GM23338 (cell line): ENCODE data around the gene GPC6. TPM values are rescaled to one million over a fixed set of nuclear protein-coding genes. Genes with fewer than 3 reads are reported as not detected.

Experiments used
- ATAC-seq: fragments of 200-7000 bp; cut with Tn5 transposase; 3 replicates; pipeline ENCODE4 v1.9.1; 2020
- DNase-seq: peaks from one replicate; pipeline ENCODE4 v3.0.0-alpha.2; 2015; ENCODE audit warnings: low spot score
- H2AFZ ChIP-seq: fragments of 200-600 bp; sonication (generic); 2 replicates; pipeline ENCODE4 v1.8.0; 2016; ENCODE audit warnings: antibody characterized with exemption, mild to moderate bottlenecking, moderate library complexity
- H3F3A ChIP-seq: fragments of 200-600 bp; sonication (generic); replicated peaks from 2 replicates; pipeline ENCODE4 v1.8.0; 2017; ENCODE audit warnings: antibody characterized with exemption, mixed run types, low read depth
- H3K27ac ChIP-seq: fragments of 200-600 bp; sonication (generic); 2 replicates; pipeline ENCODE4 v1.6.1; 2016; ENCODE audit warnings: low read depth
- H3K27me3 ChIP-seq: fragments of 200-600 bp; sonication (generic); 2 replicates; pipeline ENCODE4 v1.8.0; 2016; ENCODE audit warnings: mild to moderate bottlenecking, mixed run types, moderate library complexity; ENCODE audit not compliant: insufficient read depth
- H3K36me3 ChIP-seq: fragments of 200-600 bp; sonication (generic); 2 replicates; pipeline ENCODE4 v1.8.0; 2016; ENCODE audit warnings: mild to moderate bottlenecking; ENCODE audit not compliant: insufficient read depth
- H3K4me1 ChIP-seq: fragments of 200-600 bp; sonication (generic); 2 replicates; pipeline ENCODE4 v1.8.0; 2016; ENCODE audit warnings: mild to moderate bottlenecking, moderate library complexity; ENCODE audit not compliant: insufficient read depth
- H3K4me2 ChIP-seq: fragments of 200-600 bp; sonication (generic); 2 replicates; pipeline ENCODE4 v1.7.1; 2017; ENCODE audit warnings: mixed run types
- H3K4me3 ChIP-seq: fragments of 200-600 bp; sonication (generic); 2 replicates; pipeline ENCODE4 v1.6.1; 2016; ENCODE audit warnings: mixed run types
- H3K79me2 ChIP-seq: fragments of 200-600 bp; sonication (generic); replicated peaks from 2 replicates; pipeline ENCODE4 v1.8.0; 2017; ENCODE audit warnings: mild to moderate bottlenecking; ENCODE audit not compliant: insufficient read depth
- H3K9me2 ChIP-seq: fragments of 200-600 bp; sonication (generic); 2 replicates; pipeline ENCODE4 v1.8.0; 2017; ENCODE audit not compliant: insufficient read depth
- H4K20me1 ChIP-seq: fragments of 200-600 bp; sonication (generic); replicated peaks from 2 replicates; pipeline ENCODE4 v1.8.0; 2017; ENCODE audit warnings: mild to moderate bottlenecking; ENCODE audit not compliant: insufficient read depth
- H3K27ac Mint-ChIP-seq: 2 replicates; pipeline ENCODE4 v1.8.0; 2020; ENCODE audit warnings: inconsistent platforms, mild to moderate bottlenecking, moderate library complexity, mixed read lengths
- H3K27me3 Mint-ChIP-seq: 3 replicates; pipeline ENCODE4 v1.8.0; 2022; ENCODE audit warnings: low read depth, mild to moderate bottlenecking, moderate library complexity, mixed read lengths, inconsistent platforms; ENCODE audit not compliant: insufficient read depth, poor library complexity
- H3K36me3 Mint-ChIP-seq: 3 replicates; pipeline ENCODE4 v1.8.0; 2021; ENCODE audit warnings: low read depth, mild to moderate bottlenecking, inconsistent platforms, moderate library complexity, mixed read lengths
- H3K4me1 Mint-ChIP-seq: 3 replicates; pipeline ENCODE4 v1.8.0; 2020; ENCODE audit warnings: mild to moderate bottlenecking, inconsistent platforms, mixed read lengths
- H3K4me3 Mint-ChIP-seq: 3 replicates; pipeline ENCODE4 v1.8.0; 2021; ENCODE audit warnings: moderate library complexity, mild to moderate bottlenecking, inconsistent platforms, mixed read lengths
- H3K9me3 Mint-ChIP-seq: 3 replicates; pipeline ENCODE4 v1.8.0; 2020; ENCODE audit warnings: moderate library complexity, mild to moderate bottlenecking, inconsistent platforms, mixed read lengths
- CREB1 ChIP-seq: fragments of 250-450 bp; sonication (Bioruptor Pico); IDR thresholded peaks from 2 replicates; pipeline ENCODE4 v1.5.0; 2020; ENCODE audit warnings: low read depth, mild to moderate bottlenecking, moderate library complexity
- CTCF ChIP-seq, 2 experiments: fragments of 200-600 bp in 1 of 2; sonication (generic) in 1 of 2; conservative IDR thresholded peaks; 2 replicates each; pipeline versions ENCODE4 v1.5.1 to v1.6.1; 2016 to 2017; ENCODE audit warnings: antibody characterized with exemption in 2 of 2, low read depth in 2 of 2, mild to moderate bottlenecking in 2 of 2, moderate library complexity in 1 of 2
- ETS1 ChIP-seq: IDR thresholded peaks from 2 replicates; pipeline ENCODE4 v1.6.1; 2016; ENCODE audit warnings: antibody characterized with exemption
- EZH2 ChIP-seq: fragments of 200-600 bp; sonication (generic); IDR thresholded peaks from one replicate; pipeline ENCODE4 v1.8.0; 2017; ENCODE audit warnings: antibody characterized with exemption, mild to moderate bottlenecking, low read depth; ENCODE audit not compliant: unreplicated experiment
- EZH2phosphoT487 ChIP-seq: fragments of 200-600 bp; sonication (generic); IDR thresholded peaks from one replicate; pipeline ENCODE4 v1.8.1; 2018; ENCODE audit warnings: antibody characterized with exemption; ENCODE audit not compliant: unreplicated experiment
- JUNB ChIP-seq: IDR thresholded peaks from one replicate; pipeline ENCODE4 v1.6.1; 2016; ENCODE audit warnings: antibody characterized with exemption; ENCODE audit not compliant: unreplicated experiment
- NANOG ChIP-seq: IDR thresholded peaks from 2 replicates; pipeline ENCODE4 v1.6.1; 2016; ENCODE audit warnings: antibody characterized with exemption, borderline replicate concordance
- POLR2AphosphoS5 ChIP-seq: IDR thresholded peaks from 2 replicates; pipeline ENCODE4 v1.6.1; 2016; ENCODE audit warnings: antibody characterized with exemption, low read depth
- REST ChIP-seq: IDR thresholded peaks from one replicate; pipeline ENCODE4 v1.6.1; 2018; ENCODE audit warnings: antibody characterized with exemption; ENCODE audit not compliant: unreplicated experiment
- STAT1 ChIP-seq: IDR thresholded peaks from one replicate; pipeline ENCODE4 v1.6.1; 2016; ENCODE audit warnings: antibody characterized with exemption; ENCODE audit not compliant: unreplicated experiment
- ZNF114 ChIP-seq: fragments of 250-450 bp; sonication (Bioruptor Pico); IDR thresholded peaks from 2 replicates; pipeline ENCODE4 v1.5.0; 2020; ENCODE audit warnings: mild to moderate bottlenecking, moderate library complexity
- ZNF331 ChIP-seq: fragments of 250-450 bp; sonication (Bioruptor Pico); IDR thresholded peaks from 2 replicates; pipeline ENCODE4 v1.5.0; 2020; ENCODE audit warnings: low read depth, mild to moderate bottlenecking, moderate library complexity
- ZNF462 ChIP-seq: fragments of 250-450 bp; sonication (Bioruptor Pico); IDR thresholded peaks from 2 replicates; pipeline ENCODE4 v1.5.0; 2020; ENCODE audit warnings: mild to moderate bottlenecking, moderate library complexity
- polyA plus RNA-seq: library from polyadenylated mRNA; unstranded; fragments of >200 nt; fragmentation: Nextera tagmentation; extraction: Ambion mirVana; gene quantifications from 2 replicates; pipeline ENCODE4 v1.2.1, GENCODE V29; 2016
- total RNA-seq: library from RNA; depleted of rRNA; stranded (reverse); fragments of >200 nt; shearing (Covaris generic); gene quantifications from 2 replicates; pipeline ENCODE4 v1.2.3, GENCODE V29; 2014

GPC6 gene
- total and polyA plus RNA-seq, 2 experiments from 2014 or later: 6.4 to 28.6 TPM

- peaks cover 14% of the 10 kb centered on the region for H3K4me1 Mint-ChIP-seq
- ATAC-seq: no peak
- TF ChIP-seq ZNF462 (CRISPR knock-in tag) (no peak), CREB1 (CRISPR knock-in tag) (no peak), STAT1 (no peak), ZNF331 (CRISPR knock-in tag) (no peak), JUNB (no peak), ETS1 (no peak), EZH2 (no peak), NANOG (no peak), CTCF (conservative IDR thresholded peaks at IDR 0.05; ENCODE audit: low read depth in 2 of 2) (no peak), ZNF114 (CRISPR knock-in tag) (no peak), POLR2AphosphoS5 (no peak), EZH2phosphoT487 (no peak), REST (no peak)
- no peak for DNase-seq
- no peak overlapping the region for H3K27ac Mint-ChIP-seq
- no peak overlapping the region for H3K4me2 ChIP-seq
- H3F3A ChIP-seq: no peaks in the 10 kb centered on the region
- H2AFZ ChIP-seq: no peak overlapping the region
- H3K27me3 ChIP-seq: no peaks in the 10 kb centered on the region
- peaks cover 15% of the 10 kb centered on the region for H3K79me2 ChIP-seq
- no peaks in the 10 kb centered on the region for H3K36me3 ChIP-seq
- H3K4me1 ChIP-seq: peaks cover 3% of the 10 kb centered on the region; the same call in 1 of the 2 replicates
- no peak overlapping the region for H3K27ac ChIP-seq
- H3K9me2 ChIP-seq: no peaks in the 10 kb centered on the region
- H4K20me1 ChIP-seq: no peaks in the 10 kb centered on the region
- H3K36me3 Mint-ChIP-seq: peaks cover 4% of the 10 kb centered on the region; the same call in 2 of the 3 replicates
- H3K4me3 Mint-ChIP-seq: no peak overlapping the region
- no peak overlapping the region for H3K4me3 ChIP-seq
- peaks cover 6% of the 10 kb centered on the region; the same call in 1 of the 3 replicates for H3K9me3 Mint-ChIP-seq
- H3K27me3 Mint-ChIP-seq: no peaks in the 10 kb centered on the region
Observed at GRCh38 chr13:93539914-93540313, 313.3 kb downstream of the GPC6 start.
